ENCODE data around the gene KREMEN1.

Gene KREMEN1

DNA sequence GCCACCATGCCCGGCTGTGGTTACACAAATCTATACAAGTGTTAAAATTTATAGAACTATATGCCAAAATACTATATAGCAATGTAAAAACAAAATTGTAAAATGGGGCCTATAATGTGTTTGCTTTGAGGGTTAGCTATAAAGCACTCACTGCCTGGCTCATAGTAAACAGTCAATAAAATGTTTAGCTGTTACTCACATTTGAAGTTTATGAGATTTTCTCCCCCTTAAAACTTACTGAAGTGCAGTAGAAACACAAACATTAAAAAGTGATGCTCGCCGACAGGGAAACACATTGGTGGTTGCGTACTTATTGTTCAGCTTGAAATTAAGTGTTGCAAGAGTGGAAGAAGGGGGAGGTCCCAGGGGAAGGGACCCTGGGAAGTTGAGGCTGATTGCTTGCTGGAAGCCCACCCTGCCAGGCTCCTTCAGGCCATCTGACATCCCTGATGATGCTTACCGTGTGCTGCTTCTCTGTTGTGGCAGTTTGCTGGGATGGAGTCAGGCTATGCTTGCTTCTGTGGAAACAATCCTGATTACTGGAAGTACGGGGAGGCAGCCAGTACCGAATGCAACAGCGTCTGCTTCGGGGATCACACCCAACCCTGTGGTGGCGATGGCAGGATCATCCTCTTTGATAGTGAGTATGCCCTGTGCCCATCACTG lies 52.1 kb downstream of the KREMEN1 start:
- DNase-seq, result no peak
- intact Hi-C loops (cut with DNase I), result no loop called here

DNA sequence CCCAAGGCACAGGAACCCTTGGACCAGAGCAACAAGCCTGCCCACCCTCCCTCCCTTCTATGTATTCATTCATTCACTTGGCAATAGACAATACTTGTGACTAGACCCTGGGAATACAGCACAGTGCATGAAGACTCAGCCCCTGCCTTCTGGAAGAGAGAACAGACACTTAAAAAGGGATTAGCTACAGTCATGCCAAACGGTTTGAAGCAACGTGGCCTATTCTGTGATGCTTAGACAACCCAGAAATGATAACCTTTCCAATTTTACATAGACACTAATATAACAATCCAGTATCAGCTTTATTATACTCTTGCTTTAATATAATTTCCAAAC lies 52.6 kb downstream of the KREMEN1 start:
- no peak for DNase-seq
- intact Hi-C loops (cut with DNase I), result no loop called here

DNA sequence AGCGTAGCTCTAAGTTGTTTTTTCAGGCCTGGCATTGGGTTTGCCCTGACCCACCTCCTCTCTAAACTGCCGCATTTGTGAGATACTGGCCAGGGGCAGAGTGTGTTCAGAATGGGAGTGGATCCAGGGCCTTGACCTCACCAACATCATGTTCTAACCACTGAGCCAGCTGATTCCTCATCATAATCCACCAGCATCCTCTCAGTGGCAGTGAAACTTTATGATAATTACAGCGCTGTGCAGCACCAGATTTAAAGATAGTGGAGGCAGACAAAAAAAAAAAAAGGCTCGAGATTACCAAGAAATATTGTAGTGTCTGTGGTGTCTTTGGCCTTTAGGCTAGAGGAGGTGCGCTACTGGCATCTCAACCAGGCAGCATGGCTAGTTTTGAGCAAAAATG lies 53.0 kb downstream of the KREMEN1 start:
- no peak for DNase-seq
- intact Hi-C loops (cut with DNase I), result no loop called here

DNA sequence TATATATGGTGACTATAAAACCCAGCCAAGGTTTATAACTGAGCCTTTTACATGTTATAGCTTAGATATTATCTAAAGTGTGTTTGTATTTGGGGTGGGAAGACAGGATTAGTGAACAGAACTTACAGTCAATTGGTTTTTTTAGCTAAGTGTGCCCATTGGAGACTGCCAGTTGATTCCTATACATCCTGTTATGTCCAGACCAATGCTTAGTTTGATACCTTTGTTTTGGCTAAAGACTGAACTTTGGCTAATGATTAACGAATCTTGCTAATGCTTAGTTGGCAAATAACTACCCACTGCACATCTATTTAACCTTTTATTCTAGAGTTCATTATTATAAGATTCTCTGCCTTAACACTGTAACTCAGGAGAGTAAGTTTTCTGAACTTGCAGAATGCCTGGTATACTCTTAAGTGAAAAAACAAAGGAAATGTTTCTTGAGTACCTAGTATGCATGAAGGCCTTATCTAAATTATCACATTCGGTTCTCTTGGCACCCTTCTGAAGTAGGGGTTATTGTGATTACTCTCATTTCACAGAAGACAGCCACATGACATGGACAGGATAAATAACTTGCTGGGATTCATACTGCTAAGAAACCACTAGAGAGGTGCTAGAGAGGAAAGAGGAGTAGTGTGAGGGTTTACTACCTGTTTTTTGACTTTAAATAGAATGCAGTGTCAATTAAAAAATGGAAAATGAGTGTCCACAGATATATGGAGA lies 54.0 kb downstream of the KREMEN1 start:
- intact Hi-C loops (cut with DNase I), result no loop called here
- no peak for DNase-seq

DNA sequence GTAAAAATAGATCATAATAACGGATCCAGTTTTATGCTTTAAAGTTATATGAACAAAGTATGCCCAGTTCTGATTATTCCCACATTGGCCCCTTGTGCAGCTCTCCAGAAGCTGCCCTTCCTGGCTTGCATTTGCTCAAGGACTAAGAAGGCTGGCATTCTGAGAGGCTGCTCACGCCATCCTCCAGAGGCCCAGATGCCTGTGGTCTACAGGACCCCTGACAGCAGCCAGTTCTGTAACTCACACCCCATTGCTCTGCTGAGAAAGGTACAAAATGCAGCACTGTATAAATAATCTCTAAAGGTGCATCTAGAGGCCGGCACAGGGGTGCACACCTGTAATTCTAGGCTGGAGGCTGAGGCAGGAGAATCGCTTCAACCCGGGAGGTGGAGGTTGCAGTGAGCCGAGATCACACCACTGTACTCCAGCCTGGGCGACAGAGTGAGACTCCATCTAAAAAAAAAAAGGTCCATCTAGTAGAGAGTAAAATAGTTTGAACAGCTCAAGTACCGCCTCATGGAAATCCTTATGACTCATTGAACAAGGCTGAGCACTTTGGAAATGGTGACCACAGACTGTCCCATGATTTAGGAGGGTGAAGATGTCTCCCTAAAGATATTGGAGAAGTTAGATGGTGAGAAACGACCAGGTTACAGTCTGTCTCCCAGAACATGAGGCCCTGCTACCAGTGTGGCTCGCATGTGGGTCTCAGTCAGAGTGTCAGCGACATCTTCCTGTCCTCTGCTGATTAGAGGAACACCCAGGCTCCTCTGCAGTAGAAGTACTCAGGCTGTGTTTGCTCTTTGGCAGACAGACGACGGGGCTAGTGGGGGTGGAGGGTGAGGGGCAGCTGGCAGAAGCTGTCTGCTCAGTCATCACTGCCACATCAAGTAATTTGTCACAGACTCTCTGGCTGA lies 56.3 kb downstream of the KREMEN1 start:
- no peak for DNase-seq

DNA sequence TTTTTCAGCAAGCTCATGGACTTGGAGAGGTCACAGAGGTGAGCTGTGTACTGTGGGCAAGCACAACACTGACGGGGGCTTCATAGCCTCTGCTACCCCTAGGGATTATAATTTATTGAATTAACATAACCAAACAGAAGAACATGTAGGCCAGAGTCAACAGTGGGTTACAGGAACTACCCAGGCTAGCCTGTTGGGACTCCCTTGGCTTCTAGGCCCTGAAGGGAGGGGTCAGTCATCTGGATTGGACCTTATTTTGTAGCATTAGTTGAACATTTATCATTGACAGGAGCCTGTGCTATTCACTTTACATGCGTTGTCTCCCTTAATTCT lies 56.9 kb downstream of the KREMEN1 start:
- intact Hi-C loops (cut with DNase I), result no loop called here
- DNase-seq, result no peak

More for the DNA sequence above, 56.3 kb downstream of the KREMEN1 start:
- intact Hi-C loops (cut with DNase I), result no loop called here

DNA sequence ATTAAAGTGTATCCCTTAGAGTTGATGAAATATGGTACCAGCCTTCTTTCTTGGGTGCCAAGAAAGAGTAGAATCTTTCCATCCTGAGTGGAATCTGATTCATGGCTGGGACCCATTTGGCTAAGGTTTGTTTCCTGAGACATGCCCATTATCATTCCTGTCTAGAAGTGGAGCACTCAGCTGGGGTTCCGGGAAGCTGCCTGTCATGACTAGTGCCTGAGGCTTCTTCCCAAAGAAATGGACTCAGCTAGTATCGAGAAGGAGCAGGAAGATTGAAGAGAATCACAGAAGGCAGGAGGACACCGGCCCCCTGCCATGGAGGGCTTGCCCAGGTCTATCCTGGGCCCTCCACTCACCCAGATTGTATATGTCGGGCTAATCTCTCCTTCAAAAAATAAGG lies 57.6 kb downstream of the KREMEN1 start:
- intact Hi-C loops (cut with DNase I), result no loop called here
- no peak for DNase-seq

DNA sequence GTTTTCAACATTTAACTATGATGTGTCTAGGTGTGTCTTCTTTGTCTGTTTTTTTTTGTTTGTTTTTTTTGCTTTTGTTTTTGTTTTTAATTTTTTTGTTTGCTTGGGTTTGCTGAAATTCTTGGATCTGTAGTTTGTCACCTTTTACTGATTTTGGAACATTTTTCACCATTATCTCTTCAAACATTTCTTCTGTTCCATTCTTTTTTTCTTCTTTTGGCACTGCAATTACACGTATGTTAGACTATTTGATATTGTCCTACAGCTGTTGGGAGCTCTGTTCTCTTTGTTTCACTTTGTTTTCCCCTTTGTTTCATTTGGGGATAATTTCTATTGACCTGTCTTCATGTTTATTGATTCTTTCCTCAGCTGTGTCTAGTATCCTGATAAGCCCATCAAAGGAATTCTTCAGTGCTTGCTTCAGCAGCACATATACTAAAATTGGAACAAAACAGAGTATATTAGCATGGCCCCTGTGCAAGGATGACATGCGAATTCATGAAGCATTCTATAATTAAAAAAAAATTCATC lies 60.8 kb downstream of the KREMEN1 start:
- DNase-seq, result no peak
- intact Hi-C loops (cut with DNase I), result no loop called here

DNA sequence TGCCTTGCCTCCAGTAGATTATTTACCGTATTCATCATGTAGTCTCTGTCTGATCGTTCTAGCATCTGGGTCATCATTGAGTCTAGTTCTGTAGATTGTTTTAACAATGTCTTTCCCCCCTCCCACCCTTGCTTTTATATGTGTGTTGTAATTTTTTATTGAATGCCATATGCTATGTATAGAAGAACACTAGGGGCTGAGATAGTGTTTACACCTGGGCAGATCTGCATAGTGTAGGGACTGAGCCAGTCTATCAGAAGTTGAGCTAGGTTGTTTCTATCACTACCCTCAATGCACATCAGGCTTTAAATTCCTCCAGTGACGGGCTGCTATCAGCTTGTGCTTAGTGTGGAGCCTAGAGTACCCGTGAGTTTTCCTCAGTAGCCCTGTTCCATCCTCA lies 61.6 kb downstream of the KREMEN1 start:
- DNase-seq, result no peak
- intact Hi-C loops (cut with DNase I), result no loop called here

DNA sequence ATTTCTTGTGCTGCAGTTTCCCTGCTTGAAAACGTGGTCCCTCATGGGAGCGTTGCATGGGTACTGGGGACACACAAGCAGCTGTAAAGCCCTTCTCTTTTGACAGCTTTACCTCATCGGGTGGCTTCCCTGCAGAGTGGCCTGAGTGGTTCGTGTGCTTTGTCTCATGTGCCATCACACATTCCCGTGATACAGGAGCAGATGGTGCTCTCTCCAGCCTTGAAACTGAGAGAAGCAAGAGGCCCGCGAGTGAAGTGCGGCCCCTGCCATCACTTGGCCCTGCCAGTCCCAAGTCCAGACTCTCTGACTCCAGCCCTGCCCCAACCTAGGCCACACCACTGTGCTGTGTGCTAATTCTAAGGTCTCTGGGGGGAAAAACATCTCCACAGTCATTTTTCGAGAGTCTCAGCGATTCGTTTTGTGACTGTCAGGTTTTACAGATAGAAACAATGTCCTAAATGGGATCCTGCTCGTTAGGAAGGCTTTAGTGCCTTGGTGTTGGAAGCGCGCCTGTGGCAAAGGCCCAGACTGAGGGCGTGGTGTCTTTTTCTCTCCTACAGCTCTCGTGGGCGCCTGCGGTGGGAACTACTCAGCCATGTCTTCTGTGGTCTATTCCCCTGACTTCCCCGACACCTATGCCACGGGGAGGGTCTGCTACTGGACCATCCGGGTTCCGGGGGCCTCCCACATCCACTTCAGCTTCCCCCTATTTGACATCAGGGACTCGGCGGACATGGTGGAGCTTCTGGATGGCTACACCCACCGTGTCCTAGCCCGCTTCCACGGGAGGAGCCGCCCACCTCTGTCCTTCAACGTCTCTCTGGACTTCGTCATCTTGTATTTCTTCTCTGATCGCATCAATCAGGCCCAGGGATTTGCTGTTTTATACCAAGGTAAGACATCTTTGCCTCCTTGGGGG lies 64.2 kb downstream of the KREMEN1 start:
- DNase-seq, result no peak
- intact Hi-C loops (cut with DNase I), result no loop called here

DNA sequence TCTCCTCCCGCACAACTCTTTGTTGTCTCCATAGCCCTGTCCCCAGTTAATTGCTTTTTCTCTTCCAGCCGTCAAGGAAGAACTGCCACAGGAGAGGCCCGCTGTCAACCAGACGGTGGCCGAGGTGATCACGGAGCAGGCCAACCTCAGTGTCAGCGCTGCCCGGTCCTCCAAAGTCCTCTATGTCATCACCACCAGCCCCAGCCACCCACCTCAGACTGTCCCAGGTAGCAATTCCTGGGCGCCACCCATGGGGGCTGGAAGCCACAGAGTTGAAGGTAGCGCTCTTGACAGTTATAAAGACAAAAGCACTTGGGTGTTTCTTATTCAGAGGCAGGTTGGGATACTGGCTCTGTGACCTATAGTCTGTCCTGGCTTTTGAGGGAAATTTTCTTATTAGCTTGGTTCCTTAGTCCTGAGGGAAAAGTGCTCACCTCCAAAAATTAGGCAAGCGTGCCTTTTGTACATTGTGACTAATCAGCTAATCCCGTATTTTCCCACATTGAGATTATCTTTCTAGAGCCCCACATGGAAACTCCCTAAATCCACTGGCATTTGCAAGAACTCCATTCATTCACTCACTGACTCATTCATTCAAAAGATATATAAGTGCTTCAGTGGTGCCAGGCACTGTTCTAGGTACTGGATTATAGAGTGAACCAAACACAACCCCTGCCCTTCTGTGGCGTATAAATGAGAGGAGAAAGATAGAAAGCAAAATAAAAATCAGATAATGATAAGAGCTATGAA lies 65.9 kb downstream of the KREMEN1 start:
- DNase-seq, result peak in 1 of 10 donors; percentile 65
- intact Hi-C loops (cut with DNase I), result no loop called here

DNA sequence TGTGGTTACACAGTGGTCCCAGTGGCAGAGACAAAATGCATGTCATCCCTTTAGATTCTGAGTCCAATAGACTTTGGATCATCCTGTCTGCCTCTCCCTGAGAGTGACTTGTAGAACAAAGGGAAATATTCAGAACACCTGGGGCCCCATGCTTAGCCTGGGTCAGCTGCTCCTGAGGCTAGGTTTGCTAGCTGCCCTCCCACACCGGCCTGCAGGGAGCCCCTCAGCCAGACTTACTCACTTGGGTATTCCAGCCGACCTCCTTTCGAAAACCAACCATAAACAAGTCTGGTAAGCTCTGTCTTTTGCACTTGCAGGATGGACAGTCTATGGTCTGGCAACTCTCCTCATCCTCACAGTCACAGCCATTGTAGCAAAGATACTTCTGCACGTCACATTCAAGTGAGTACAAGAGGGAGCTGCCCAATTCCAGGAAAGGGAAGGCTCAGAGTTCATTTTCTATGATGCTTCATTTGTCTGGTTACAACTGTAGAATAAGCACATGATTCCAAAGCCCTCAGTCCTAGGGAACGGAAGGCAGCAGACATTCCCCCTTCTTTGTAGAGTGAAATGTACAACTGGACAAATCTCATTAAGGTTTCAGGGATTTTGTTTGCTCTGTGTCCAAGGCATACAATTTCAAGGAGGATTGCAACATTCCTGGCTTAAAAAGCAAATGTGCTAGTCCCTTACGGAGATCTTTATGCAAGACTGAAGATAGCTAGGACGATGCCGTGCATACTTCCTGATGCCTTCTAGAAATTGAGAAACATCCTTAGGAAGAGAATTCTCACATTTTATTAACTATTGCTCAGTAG lies 67.3 kb downstream of the KREMEN1 start:
- DNase-seq, result peak in 1 of 10 donors; percentile 16
- intact Hi-C loops (cut with DNase I), result no loop called here

DNA sequence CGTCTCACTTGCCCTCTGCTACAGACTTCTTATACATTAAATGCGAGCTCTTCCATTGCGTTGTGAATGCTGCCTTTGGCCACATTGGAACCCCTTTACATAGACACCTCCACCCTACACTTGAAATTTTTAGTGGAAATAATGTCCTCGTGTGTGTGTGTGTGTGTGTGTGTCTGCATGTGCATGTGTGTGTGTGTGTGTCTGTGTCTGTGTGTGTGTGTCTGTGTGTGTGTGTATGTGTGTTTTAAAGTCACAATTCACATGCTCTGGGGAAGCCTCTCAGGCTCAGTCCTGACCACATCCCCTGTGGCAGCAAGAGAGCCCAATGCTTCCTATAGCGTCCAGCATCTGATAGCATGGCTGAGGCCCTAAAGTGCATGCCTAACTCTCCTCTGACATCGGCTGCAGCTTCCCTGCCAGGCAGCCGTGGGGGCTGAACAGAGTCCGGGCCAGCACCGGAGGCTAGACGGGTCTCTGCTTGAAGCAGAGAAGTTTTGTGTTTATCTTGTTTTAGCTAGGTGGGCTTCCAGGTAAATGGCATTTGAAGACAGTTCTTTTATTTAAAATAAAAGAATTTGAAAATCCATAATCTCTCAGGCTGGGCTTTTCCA lies 68.3 kb downstream of the KREMEN1 start:
- intact Hi-C loops (cut with DNase I), result no loop called here
- peak in 1 of 10 donors; percentile 70 for DNase-seq

DNA sequence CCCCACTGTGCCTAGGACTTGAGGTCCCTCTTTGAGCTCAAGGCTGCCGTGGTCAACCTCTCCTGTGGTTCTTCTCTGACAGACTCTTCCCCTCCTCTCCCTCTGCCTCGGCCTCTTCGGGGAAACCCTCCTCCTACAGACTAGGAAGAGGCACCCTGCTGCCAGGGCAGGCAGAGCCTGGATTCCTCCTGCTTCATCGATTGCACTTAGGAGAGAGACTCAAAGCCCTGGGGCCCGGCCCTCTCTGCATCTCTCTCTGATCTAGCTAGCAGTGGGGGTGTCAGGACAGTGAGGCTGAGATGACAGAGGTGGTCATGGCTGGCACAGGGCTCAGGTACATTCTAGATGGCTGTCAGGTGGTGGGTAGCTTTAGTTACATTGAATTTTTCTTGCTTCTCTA lies 69.3 kb downstream of the KREMEN1 start:
- peak in 1 of 10 donors; percentile 66 for DNase-seq
- intact Hi-C loops (cut with DNase I), result no loop called here

DNA sequence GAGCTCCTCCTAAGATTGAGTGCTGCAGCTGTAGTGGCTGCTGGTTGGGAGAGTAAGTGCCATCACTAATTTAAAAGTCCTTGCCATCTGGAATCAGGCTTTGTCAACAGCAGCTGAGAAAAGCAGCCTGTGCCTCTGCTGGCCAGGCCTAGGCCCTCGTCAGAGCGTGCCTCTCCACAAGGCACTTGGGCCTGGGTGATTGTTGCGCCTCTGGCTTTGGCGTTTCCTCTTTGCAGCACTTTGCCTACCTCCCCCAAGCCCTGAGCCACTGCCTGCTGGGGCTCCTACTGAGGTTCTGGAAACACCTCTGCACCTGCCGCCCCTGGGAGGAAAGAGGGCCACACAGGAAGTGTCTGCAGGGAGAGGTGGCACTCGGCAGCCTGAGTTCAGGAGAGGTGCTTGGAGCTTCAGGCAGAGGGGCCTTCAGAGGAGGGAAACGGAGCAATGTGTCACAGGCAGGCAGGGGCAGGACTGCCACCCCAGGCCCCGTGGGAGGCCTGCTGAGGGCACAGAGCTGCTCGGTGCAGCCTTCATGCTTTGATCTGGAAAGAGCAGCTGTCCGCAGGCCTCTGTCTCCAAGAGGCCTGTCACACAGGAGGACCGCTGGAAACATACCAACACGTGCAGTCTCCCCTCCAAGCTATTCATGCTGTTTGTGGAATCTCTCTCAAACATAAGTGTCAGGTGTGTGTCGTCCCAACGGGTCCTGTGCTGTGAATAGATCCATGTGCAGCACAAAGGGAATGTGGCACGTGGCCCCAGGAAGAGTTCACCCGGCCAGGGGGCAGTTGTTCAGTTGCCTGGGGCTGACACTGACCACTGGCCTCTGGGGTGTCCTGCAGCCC lies 71.3 kb downstream of the KREMEN1 start:
- intact Hi-C loops (cut with DNase I), result no loop called here
- peak in 1 of 10 donors; percentile 72 for DNase-seq

DNA sequence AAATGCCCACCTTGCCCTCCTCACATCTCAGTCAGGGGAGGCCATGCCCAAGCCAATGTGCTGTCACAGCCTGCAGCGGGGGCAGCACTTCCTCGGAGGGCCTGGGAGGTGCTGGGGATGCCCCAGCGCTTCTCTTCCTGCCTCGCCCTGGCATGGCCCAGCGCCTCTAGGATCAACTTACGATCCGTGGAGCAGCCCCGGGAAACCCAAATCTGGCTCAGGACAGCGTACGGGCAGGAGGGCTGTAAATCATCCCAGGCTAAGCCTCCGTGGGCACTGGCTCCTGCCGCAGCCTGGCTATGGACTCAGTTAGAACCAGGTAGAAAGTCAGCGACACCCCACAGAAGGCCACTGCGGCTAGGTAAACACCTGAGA lies 71.9 kb downstream of the KREMEN1 start:
- intact Hi-C loops (cut with DNase I), result no loop called here
- DNase-seq, result peak in 1 of 10 donors; percentile 71

DNA sequence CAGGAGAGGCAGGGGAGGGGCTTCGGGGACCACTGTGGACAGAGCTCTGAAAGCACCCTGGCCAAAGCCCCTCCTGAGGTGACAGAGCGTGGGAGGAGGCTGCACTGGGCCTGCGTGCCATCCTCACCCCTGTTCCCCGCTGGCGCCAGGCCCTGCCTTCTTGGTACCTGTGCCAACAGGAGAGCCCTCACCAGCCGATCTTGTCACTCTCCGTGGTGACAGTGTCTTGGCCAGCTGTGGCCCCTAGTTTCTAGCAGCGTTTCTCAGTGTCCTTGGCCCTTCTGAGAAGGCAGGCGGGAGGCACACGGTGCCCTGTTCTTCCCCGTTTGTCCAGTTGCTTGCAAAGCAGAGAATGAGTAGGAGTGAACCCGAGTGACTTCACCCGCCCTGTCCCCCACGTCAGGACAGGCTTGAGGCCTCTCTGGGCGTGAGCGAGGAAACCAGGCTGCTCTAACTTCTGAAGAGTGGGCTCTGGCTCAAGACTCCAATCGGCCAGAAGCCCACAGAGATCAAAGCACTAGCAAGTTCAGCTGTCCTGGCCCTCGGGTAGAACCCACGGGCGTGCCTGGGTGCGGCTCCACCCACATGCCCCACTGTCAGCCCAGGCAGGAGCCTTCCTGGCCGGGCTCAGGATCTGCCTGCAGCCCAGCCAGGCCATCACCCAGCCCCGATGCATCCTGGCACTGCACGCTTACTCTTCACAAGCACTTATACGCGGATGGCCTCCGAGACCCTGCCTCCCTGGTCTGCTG lies 72.7 kb downstream of the KREMEN1 start:
- DNase-seq, result peak in 2 of 10 donors; percentile 66 to 75
- intact Hi-C loops (cut with DNase I), result no loop called here

All from posterior cingulate gyrus (tissue), 11 donors.